Mesendoderm (in vitro differentiated cells): ENCODE data around the gene C4orf36.

ENCODE experiments used
- DNase-seq: peaks from one replicate; pipeline ENCODE4 v3.0.0; 2013
- H2AK5ac ChIP-seq: 2 replicates; pipeline ENCODE4 v1.6.1; 2013; ENCODE audit warnings: low read length, inconsistent platforms
- H2BK120ac ChIP-seq: 2 replicates; pipeline ENCODE4 v1.6.1; 2013; ENCODE audit warnings: low read depth, mild to moderate bottlenecking, low read length, moderate library complexity, mixed read lengths
- H2BK15ac ChIP-seq: replicated peaks from 2 replicates; pipeline ENCODE4 v1.6.1; 2013; ENCODE audit warnings: low read depth, mild to moderate bottlenecking, moderate library complexity
- H2BK5ac ChIP-seq: 2 replicates; pipeline ENCODE4 v1.6.1; 2013; ENCODE audit warnings: low read length, inconsistent platforms
- H3K18ac ChIP-seq: 2 replicates; pipeline ENCODE4 v1.6.1; 2013; ENCODE audit warnings: mild to moderate bottlenecking, low read length, mixed read lengths
- H3K23ac ChIP-seq: one replicate; pipeline ENCODE4 v1.6.1; 2013; ENCODE audit warnings: low read length
- H3K27ac ChIP-seq: 2 replicates; pipeline ENCODE4 v1.5.1; 2013; ENCODE audit warnings: low read depth, mild to moderate bottlenecking, inconsistent platforms, low read length, moderate library complexity
- H3K27me3 ChIP-seq: 2 replicates; pipeline ENCODE4 v1.6.1; 2013; ENCODE audit warnings: low read length, control low read depth, mild to moderate bottlenecking, inconsistent platforms; ENCODE audit not compliant: insufficient read depth, poor library complexity
- H3K36me3 ChIP-seq: 2 replicates; pipeline ENCODE4 v1.6.1; 2013; ENCODE audit warnings: low read length, inconsistent platforms; ENCODE audit not compliant: control insufficient read depth, insufficient read depth
- H3K4ac ChIP-seq: one replicate; pipeline ENCODE4 v1.6.1; 2013; ENCODE audit warnings: low read depth, mild to moderate bottlenecking, low read length, moderate library complexity
- H3K4me1 ChIP-seq: 2 replicates; pipeline ENCODE4 v1.6.1; 2013; ENCODE audit warnings: low read depth, low read length, inconsistent platforms; ENCODE audit not compliant: control insufficient read depth
- H3K4me2 ChIP-seq: 2 replicates; pipeline ENCODE4 v1.6.1; 2013; ENCODE audit warnings: low read length
- H3K4me3 ChIP-seq: 2 replicates; pipeline ENCODE4 v1.5.1; 2013; ENCODE audit warnings: mild to moderate bottlenecking, low read length
- H3K56ac ChIP-seq: one replicate; pipeline ENCODE4 v1.6.1; 2013; ENCODE audit warnings: low read length
- H3K79me1 ChIP-seq: 2 replicates; pipeline ENCODE4 v1.6.1; 2013; ENCODE audit warnings: low read length, inconsistent platforms
- H3K79me2 ChIP-seq: 2 replicates; pipeline ENCODE4 v1.6.1; 2013; ENCODE audit warnings: mild to moderate bottlenecking, low read length; ENCODE audit not compliant: control insufficient read depth, insufficient read depth
- H3K9ac ChIP-seq: 2 replicates; pipeline ENCODE4 v1.6.1; 2013; ENCODE audit warnings: low read length, inconsistent platforms
- H4K5ac ChIP-seq: one replicate; pipeline ENCODE4 v1.6.1; 2013; ENCODE audit warnings: low read length
- H4K8ac ChIP-seq: one replicate; pipeline ENCODE4 v1.6.1; 2013; ENCODE audit warnings: low read depth, mild to moderate bottlenecking, control low read depth, low read length, moderate library complexity
- WGBS: extraction: QIAGEN DNeasy Blood & Tissue Kit; methylation state at CpG from one replicate; pipeline ENCODE4 v1.1.7; 2013; ENCODE audit warnings: low lambda C conversion rate, missing lambda C conversion rate; ENCODE audit not compliant: insufficient coverage; ENCODE audit errors: extremely low coverage; 5-methylcytosine and 5-hydroxymethylcytosine counted together

C4orf36 gene

DNA sequence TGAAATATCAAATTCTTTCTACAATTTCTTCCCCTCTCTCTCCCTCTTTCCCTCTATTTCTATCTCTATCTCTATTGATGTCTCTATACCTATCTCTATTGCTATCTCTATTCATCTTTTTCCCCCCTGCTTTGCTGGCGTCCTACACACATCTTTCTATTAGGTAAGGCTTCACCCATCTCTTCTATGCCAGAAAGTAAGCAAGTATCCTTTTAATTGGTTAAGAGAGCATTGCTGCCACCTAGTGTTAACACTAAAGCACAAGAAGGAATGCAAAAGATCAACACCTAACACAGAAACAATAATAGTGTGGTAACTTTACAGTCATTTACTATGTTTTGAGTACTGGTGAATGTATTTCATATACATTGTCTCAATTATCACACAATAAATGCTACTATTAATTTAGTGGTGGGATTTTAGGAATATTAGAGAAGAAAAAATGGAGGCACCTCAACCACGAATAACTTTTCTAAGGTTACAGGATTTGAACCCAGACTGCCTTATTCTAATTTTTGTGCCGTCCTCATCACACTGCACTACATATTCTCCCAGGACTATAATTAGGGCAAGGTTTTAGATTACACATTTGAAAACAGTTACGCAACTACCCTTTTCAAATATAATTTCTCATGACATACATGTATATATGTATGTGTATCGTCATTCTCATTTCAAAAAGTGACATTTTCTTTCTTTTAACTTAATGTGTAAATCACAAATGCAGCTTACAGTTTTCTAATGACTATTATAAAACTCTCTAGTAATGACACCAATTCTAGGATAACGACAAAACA lies 3.7 kb upstream of the C4orf36 start:
- Histone ChIP-seq H3K27ac (no peak overlapping the region), H3K56ac (no peak overlapping the region), H3K4me3 (no peak overlapping the region), H2BK120ac (no peak overlapping the region), H3K79me2 (no peaks in the 10 kb centered on the region), H3K23ac (no peak overlapping the region), H3K4ac (no peak overlapping the region), H3K9ac (no peak overlapping the region), H2BK15ac (no peak overlapping the region), H3K27me3 (no peaks in the 10 kb centered on the region), H3K4me2 (no peak overlapping the region), H3K18ac (no peak overlapping the region), H3K79me1 (no peaks in the 10 kb centered on the region), H4K5ac (no peak overlapping the region), H4K8ac (no peak overlapping the region), H3K36me3 (no peaks in the 10 kb centered on the region), H2BK5ac (no peak overlapping the region), H2AK5ac (no peak overlapping the region), H3K4me1 (no peaks in the 10 kb centered on the region)
- no CpG with 5 or more reads among the region's 6 CpGs for WGBS
- DNase-seq, result peak; percentile 78

- H4K8ac ChIP-seq, result no peak overlapping the region
- H3K27me3 ChIP-seq, result no peaks in the 10 kb centered on the region
- no peak overlapping the region for H3K56ac ChIP-seq
- H2BK15ac ChIP-seq, result no peak overlapping the region
- H2BK5ac ChIP-seq, result no peak overlapping the region
- H3K36me3 ChIP-seq, result no peaks in the 10 kb centered on the region
- H3K27ac ChIP-seq, result no peak overlapping the region
- no peak overlapping the region for H3K4me3 ChIP-seq
- H3K23ac ChIP-seq, result no peak overlapping the region
- H3K9ac ChIP-seq, result no peak overlapping the region
- H2AK5ac ChIP-seq, result no peak overlapping the region
- H2BK120ac ChIP-seq, result no peak overlapping the region
- H3K4me2 ChIP-seq, result no peak overlapping the region
- no peak overlapping the region for H3K4ac ChIP-seq
- H3K18ac ChIP-seq, result no peak overlapping the region
- no peak overlapping the region for H4K5ac ChIP-seq
- DNase-seq, result no peak
- no peaks in the 10 kb centered on the region for H3K79me2 ChIP-seq
- H3K4me1 ChIP-seq, result no peaks in the 10 kb centered on the region
- H3K79me1 ChIP-seq, result no peaks in the 10 kb centered on the region
These were observed 2.2 kb upstream of the C4orf36 start for GRCh38 chr4:86894455-86894854.

DNA sequence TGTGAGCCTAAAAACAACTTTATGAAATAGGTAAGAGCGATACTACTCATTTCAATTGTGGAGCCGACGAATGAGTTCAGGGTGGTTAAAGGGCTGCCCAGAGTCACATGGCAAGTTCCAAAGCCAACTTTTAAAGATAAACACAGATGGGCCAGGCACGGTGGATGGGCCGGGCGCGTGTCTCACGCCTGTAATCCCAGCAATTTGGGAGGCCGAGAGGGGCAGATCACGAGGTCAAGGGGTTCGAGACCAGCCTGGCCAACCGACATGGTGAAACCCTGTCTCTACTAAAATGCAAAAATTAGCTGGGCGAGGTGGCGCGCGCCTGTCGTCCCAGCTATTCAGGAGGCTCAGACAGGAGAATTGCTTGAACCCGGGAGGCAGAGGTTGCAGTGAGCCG lies 914 bp upstream of the C4orf36 start:
- H3K36me3 ChIP-seq, result no peaks in the 10 kb centered on the region
- H3K4me3 ChIP-seq, result no peak overlapping the region
- H3K27ac ChIP-seq, result no peak overlapping the region
- no peak overlapping the region for H3K18ac ChIP-seq
- H3K4ac ChIP-seq, result no peak overlapping the region
- H3K27me3 ChIP-seq, result no peaks in the 10 kb centered on the region
- DNase-seq, result no peak
- no peak overlapping the region for H3K23ac ChIP-seq
- no peak overlapping the region for H2BK120ac ChIP-seq
- H3K4me1 ChIP-seq, result no peaks in the 10 kb centered on the region
- no peak overlapping the region for H3K9ac ChIP-seq
- H4K8ac ChIP-seq, result no peak overlapping the region
- H4K5ac ChIP-seq, result no peak overlapping the region
- peak overlapping the region; percentile 42 for H3K56ac ChIP-seq
- H3K79me1 ChIP-seq, result no peaks in the 10 kb centered on the region
- H2BK5ac ChIP-seq, result no peak overlapping the region
- H3K79me2 ChIP-seq, result no peaks in the 10 kb centered on the region
- H2AK5ac ChIP-seq, result no peak overlapping the region
- no CpG with 5 or more reads among the region's 19 CpGs for WGBS
- no peak overlapping the region for H2BK15ac ChIP-seq
- H3K4me2 ChIP-seq, result no peak overlapping the region

DNA sequence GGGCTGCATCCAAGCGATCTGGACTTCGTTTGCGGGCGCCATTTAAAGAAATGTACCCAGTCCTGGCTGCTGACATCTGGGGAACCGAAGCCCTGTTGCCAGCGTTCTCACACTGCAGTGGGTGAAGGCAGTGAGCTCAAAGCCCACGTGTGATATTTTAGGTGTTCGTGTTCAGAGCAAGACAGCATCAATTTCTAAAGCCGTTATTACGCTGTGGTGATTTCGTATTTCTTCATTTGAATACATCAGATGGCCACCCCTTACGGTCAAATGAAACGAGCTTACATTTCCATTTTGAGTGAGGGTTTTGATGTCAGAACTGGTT lies 376 bp upstream of the C4orf36 start:
- no peaks in the 10 kb centered on the region for H3K27me3 ChIP-seq
- peak overlapping the region; percentile 55 for H3K4me3 ChIP-seq
- no peak overlapping the region for H3K4ac ChIP-seq
- no peaks in the 10 kb centered on the region for H3K79me2 ChIP-seq
- H3K18ac ChIP-seq, result peak overlapping the region; percentile 89
- DNase-seq, result no peak
- H2BK15ac ChIP-seq, result no peak overlapping the region
- peak overlapping the region; percentile 87 for H3K9ac ChIP-seq
- H3K4me1 ChIP-seq, result no peaks in the 10 kb centered on the region
- H4K5ac ChIP-seq, result no peak overlapping the region
- H3K4me2 ChIP-seq, result peak overlapping the region; percentile 69
- no peaks in the 10 kb centered on the region for H3K36me3 ChIP-seq
- H2BK5ac ChIP-seq, result no peak overlapping the region
- no peak overlapping the region for H4K8ac ChIP-seq
- H2BK120ac ChIP-seq, result no peak overlapping the region
- no peak overlapping the region for H2AK5ac ChIP-seq
- H3K23ac ChIP-seq, result peak overlapping the region; percentile 85
- no peak overlapping the region for H3K27ac ChIP-seq
- WGBS, result no CpG with 5 or more reads among the region's 13 CpGs
- no peaks in the 10 kb centered on the region for H3K79me1 ChIP-seq
- H3K56ac ChIP-seq, result peak overlapping the region; percentile 92

GRCh38 chr4:86890790-86891189 lies 1.4 kb downstream of the C4orf36 start:
- no peaks in the 10 kb centered on the region for H3K4me1 ChIP-seq
- no peak overlapping the region for H3K56ac ChIP-seq
- no peak overlapping the region for H3K4me2 ChIP-seq
- no peak overlapping the region for H3K23ac ChIP-seq
- no peak overlapping the region for H4K8ac ChIP-seq
- WGBS, result no CpG with 5 or more reads among the region's 7 CpGs
- no peak overlapping the region for H3K27ac ChIP-seq
- no peak for DNase-seq
- H2BK5ac ChIP-seq, result no peak overlapping the region
- H3K79me1 ChIP-seq, result no peaks in the 10 kb centered on the region
- H3K18ac ChIP-seq, result no peak overlapping the region
- H4K5ac ChIP-seq, result no peak overlapping the region
- H3K4ac ChIP-seq, result no peak overlapping the region
- no peaks in the 10 kb centered on the region for H3K36me3 ChIP-seq
- H3K79me2 ChIP-seq, result no peaks in the 10 kb centered on the region
- no peak overlapping the region for H2AK5ac ChIP-seq
- no peak overlapping the region for H3K9ac ChIP-seq
- no peak overlapping the region for H2BK120ac ChIP-seq
- H3K4me3 ChIP-seq, result no peak overlapping the region
- no peaks in the 10 kb centered on the region for H3K27me3 ChIP-seq
- no peak overlapping the region for H2BK15ac ChIP-seq

- Histone ChIP-seq H3K4me2 (no peak overlapping the region), H3K4ac (no peak overlapping the region), H3K9ac (no peak overlapping the region), H4K8ac (no peak overlapping the region), H3K18ac (no peak overlapping the region), H2BK15ac (no peak overlapping the region), H3K56ac (no peak overlapping the region), H2BK5ac (no peak overlapping the region), H3K27me3 (no peaks in the 10 kb centered on the region), H3K23ac (no peak overlapping the region), H3K27ac (no peak overlapping the region), H4K5ac (no peak overlapping the region), H3K4me1 (no peaks in the 10 kb centered on the region), H2BK120ac (no peak overlapping the region), H2AK5ac (no peak overlapping the region), H3K79me1 (no peaks in the 10 kb centered on the region), H3K79me2 (no peaks in the 10 kb centered on the region), H3K36me3 (no peaks in the 10 kb centered on the region), H3K4me3 (no peak overlapping the region)
- no peak for DNase-seq
- WGBS, result no CpG with 5 or more reads among the region's 1 CpG
These were observed 12.6 kb downstream of the C4orf36 start for GRCh38 chr4:86879641-86880040.
